Hematopoietic multipotent progenitor cell treated with erythropoietin and hydrocortisone succinate and interleukin-3 and kit ligand, for 8 days (in vitro differentiated cells): Measurements from ENCODE around the gene ZNF350.
A peak's percentile ranks its signal among the peaks of the same experiment; 100 is the strongest.
"Not testable (repeated sequence)": the region's sequence is repeated elsewhere in the genome, so short reads cannot be mapped to it uniquely, and the experiment has no call there.

Source experiments
- DNase-seq: peaks from one replicate; pipeline ENCODE4 v3.0.0-alpha.2; 2015

The ZNF350 gene

GRCh38 chr19:51986309-51987291, at the start of gene ZNF350:
Gene ZNF350, minus strand, starts transcription at chr19:51986840. Its CDS starts 12,480 bp downstream, at chr19:51974360.
- DNase-seq = peak; percentile 96

- DNase-seq = no peak
These were observed 47.5 kb upstream of the ZNF350 start for GRCh38 chr19:52034051-52034728.

GRCh38 chr19:52028780-52029123, 42.1 kb upstream of the ZNF350 start:
- no peak for DNase-seq

- peak; percentile 88 for DNase-seq
These were observed 41.6 kb upstream of the ZNF350 start, which contains the start of gene ZNF614 for GRCh38 chr19:52028027-52028779. Gene ZNF614, minus strand, starts transcription at chr19:52028379. Its CDS starts 2,634 bp downstream, at chr19:52025745.

GRCh38 chr19:52026255-52026990, 39.8 kb upstream of the ZNF350 start:
- DNase-seq = not testable (repeated sequence)

- DNase-seq = not testable (repeated sequence)
These were observed 37.8 kb upstream of the ZNF350 start for GRCh38 chr19:52024478-52024877.

- DNase-seq = no peak
These were observed 35.6 kb upstream of the ZNF350 start for GRCh38 chr19:52022193-52022592.

- DNase-seq = no peak
These were observed 33.9 kb upstream of the ZNF350 start for GRCh38 chr19:52020506-52020905.

GRCh38 chr19:52010674-52011073, 24.0 kb upstream of the ZNF350 start:
- DNase-seq = no peak

- DNase-seq = peak; percentile 90
These were observed 21.3 kb upstream of the ZNF350 start, which contains the start of gene ZNF615 for GRCh38 chr19:52007806-52008557. Gene ZNF615, minus strand, starts transcription at chr19:52008211. Its CDS starts 4,500 bp downstream, at chr19:52003711.

GRCh38 chr19:52007451-52007805, 20.8 kb upstream of the ZNF350 start:
- DNase-seq = no peak

- DNase-seq = no peak
These were observed 7.5 kb upstream of the ZNF350 start for GRCh38 chr19:51994048-51994644.

GRCh38 chr19:51993422-51993821, 6.8 kb upstream of the ZNF350 start:
- no peak for DNase-seq

GRCh38 chr19:51983361-51983760, 3.3 kb downstream of the ZNF350 start:
- DNase-seq = no peak

GRCh38 chr19:51980926-51981325, 5.7 kb downstream of the ZNF350 start:
- DNase-seq = not testable (repeated sequence)

- no peak for DNase-seq
These were observed 6.4 kb downstream of the ZNF350 start for GRCh38 chr19:51980116-51980736.

- no peak for DNase-seq
These were observed 7.8 kb downstream of the ZNF350 start for GRCh38 chr19:51978882-51979281.

- no peak for DNase-seq
These were observed 9.3 kb downstream of the ZNF350 start for GRCh38 chr19:51977346-51977745.

GRCh38 chr19:51976852-51977251, 9.8 kb downstream of the ZNF350 start:
- no peak for DNase-seq

- not testable (repeated sequence) for DNase-seq
These were observed 10.9 kb downstream of the ZNF350 start for GRCh38 chr19:51975787-51976186.

- peak; percentile 23 for DNase-seq
These were observed 15.0 kb downstream of the ZNF350 start for GRCh38 chr19:51971624-51972023.
